ENCODE measurements around the gene CDC37.
"Not testable (repeated sequence)": the region's sequence is repeated elsewhere in the genome, so short reads cannot be mapped to it uniquely, and the experiment has no call there.

Gene CDC37

GRCh38 chr19:10402441-10403038 lies 802 bp downstream of the CDC37 start:
- DNase-seq = peak; percentile 53
- in situ Hi-C loops (cut with HindIII; ENCODE audit: low pct_ligation_motif_present, low pct_unique_long_range_greater_than_20kb, low sequenced_read_pairs) = no loop called here

- DNase-seq = no peak
- in situ Hi-C loops (cut with HindIII; ENCODE audit: low pct_ligation_motif_present, low pct_unique_long_range_greater_than_20kb, low sequenced_read_pairs) = no loop called here
These were observed 3.5 kb downstream of the CDC37 start for GRCh38 chr19:10399878-10400277.

GRCh38 chr19:10399340-10399739 lies 4.0 kb downstream of the CDC37 start:
- in situ Hi-C loops (cut with HindIII; ENCODE audit: low pct_ligation_motif_present, low pct_unique_long_range_greater_than_20kb, low sequenced_read_pairs) = not testable (repeated sequence)

GRCh38 chr19:10398819-10399218 lies 4.5 kb downstream of the CDC37 start:
- in situ Hi-C loops (cut with HindIII; ENCODE audit: low pct_ligation_motif_present, low pct_unique_long_range_greater_than_20kb, low sequenced_read_pairs) = no loop called here
- no peak for DNase-seq

More at GRCh38 chr19:10399340-10399739, 4.0 kb downstream of the CDC37 start:
- not testable (repeated sequence) for DNase-seq

- in situ Hi-C loops (cut with HindIII; ENCODE audit: low pct_ligation_motif_present, low pct_unique_long_range_greater_than_20kb, low sequenced_read_pairs) = no loop called here
- DNase-seq = no peak
These were observed 7.4 kb downstream of the CDC37 start for GRCh38 chr19:10395917-10396316.

GRCh38 chr19:10395436-10395835 lies 7.9 kb downstream of the CDC37 start:
- DNase-seq = no peak
- in situ Hi-C loops (cut with HindIII; ENCODE audit: low pct_ligation_motif_present, low pct_unique_long_range_greater_than_20kb, low sequenced_read_pairs) = no loop called here

- in situ Hi-C loops (cut with HindIII; ENCODE audit: low pct_ligation_motif_present, low pct_unique_long_range_greater_than_20kb, low sequenced_read_pairs) = no loop called here
- DNase-seq = no peak
These were observed 8.3 kb downstream of the CDC37 start for GRCh38 chr19:10395003-10395402.

- DNase-seq = no peak
- in situ Hi-C loops (cut with HindIII; ENCODE audit: low pct_ligation_motif_present, low pct_unique_long_range_greater_than_20kb, low sequenced_read_pairs) = no loop called here
These were observed 10.2 kb downstream of the CDC37 start for GRCh38 chr19:10393137-10393536.

GRCh38 chr19:10392120-10392519 lies 11.2 kb downstream of the CDC37 start:
- DNase-seq = no peak
- in situ Hi-C loops (cut with HindIII; ENCODE audit: low pct_ligation_motif_present, low pct_unique_long_range_greater_than_20kb, low sequenced_read_pairs) = no loop called here

- in situ Hi-C loops (cut with HindIII; ENCODE audit: low pct_ligation_motif_present, low pct_unique_long_range_greater_than_20kb, low sequenced_read_pairs) = no loop called here
- peak; percentile 61 for DNase-seq
These were observed 12.6 kb downstream of the CDC37 start for GRCh38 chr19:10390652-10391286.

GRCh38 chr19:10389863-10390262 lies 13.5 kb downstream of the CDC37 start:
- in situ Hi-C loops (cut with HindIII; ENCODE audit: low pct_ligation_motif_present, low pct_unique_long_range_greater_than_20kb, low sequenced_read_pairs) = no loop called here
- no peak for DNase-seq

- DNase-seq = peak; percentile 72
- in situ Hi-C loops (cut with HindIII; ENCODE audit: low pct_ligation_motif_present, low pct_unique_long_range_greater_than_20kb, low sequenced_read_pairs) = no loop called here
These were observed 14.4 kb downstream of the CDC37 start for GRCh38 chr19:10388957-10389356.

GRCh38 chr19:10384580-10384979 lies 18.8 kb downstream of the CDC37 start:
- in situ Hi-C loops (cut with HindIII; ENCODE audit: low pct_ligation_motif_present, low pct_unique_long_range_greater_than_20kb, low sequenced_read_pairs) = no loop called here
- DNase-seq = no peak

- in situ Hi-C loops (cut with HindIII; ENCODE audit: low pct_ligation_motif_present, low pct_unique_long_range_greater_than_20kb, low sequenced_read_pairs); DNase-seq: not testable (repeated sequence)
These were observed 20.2 kb downstream of the CDC37 start for GRCh38 chr19:10383223-10383499.

- DNase-seq = peak; percentile 95
- in situ Hi-C loops (cut with HindIII; ENCODE audit: low pct_ligation_motif_present, low pct_unique_long_range_greater_than_20kb, low sequenced_read_pairs) = no loop called here
These were observed 22.8 kb downstream of the CDC37 start, which contains the start of gene TYK2 for GRCh38 chr19:10380313-10381102. TYK2 (minus strand) TSS chr19:10380572; CDS start chr19:10378406, 2,166 bp downstream.

- DNase-seq = no peak
- in situ Hi-C loops (cut with HindIII; ENCODE audit: low pct_ligation_motif_present, low pct_unique_long_range_greater_than_20kb, low sequenced_read_pairs) = no loop called here
These were observed 23.4 kb downstream of the CDC37 start for GRCh38 chr19:10379880-10380312.

GRCh38 chr19:10378124-10378523 lies 25.2 kb downstream of the CDC37 start:
- DNase-seq = no peak
- in situ Hi-C loops (cut with HindIII; ENCODE audit: low pct_ligation_motif_present, low pct_unique_long_range_greater_than_20kb, low sequenced_read_pairs) = no loop called here

- in situ Hi-C loops (cut with HindIII; ENCODE audit: low pct_ligation_motif_present, low pct_unique_long_range_greater_than_20kb, low sequenced_read_pairs); DNase-seq: not testable (repeated sequence)
These were observed 26.2 kb downstream of the CDC37 start for GRCh38 chr19:10377140-10377640.

- in situ Hi-C loops (cut with HindIII; ENCODE audit: low pct_ligation_motif_present, low pct_unique_long_range_greater_than_20kb, low sequenced_read_pairs) = no loop called here
These were observed 28.4 kb downstream of the CDC37 start for GRCh38 chr19:10374931-10375330.

More at GRCh38 chr19:10374931-10375330, 28.4 kb downstream of the CDC37 start:
- DNase-seq = no peak
